HCT116 (cell line): ENCODE data around the gene AAK1. TPM values are rescaled to one million over a fixed set of nuclear protein-coding genes. Genes with fewer than 3 reads are reported as not detected.

Experiments
- ATAC-seq: fragments of 200-7000 bp; cut with Tn5 transposase; 2 replicates; pipeline ENCODE4 v1.9.1; 2020; ENCODE audit warnings: mild to moderate bottlenecking, moderate library complexity
- BruUV-seq: library from RNA; stranded (reverse); fragments of 400-500 nt; replicated peaks from 2 replicates; lab custom pipeline; 2021; lab: Mats Ljungman, UMichigan
- CTCF ChIA-PET: fragments of 300-600 bp; sonication (Branson Sonifier 250); formaldehyde crosslinking; loops from one replicate; lab custom pipeline; 2021; ENCODE audit warnings: antibody characterized with exemption; lab: Charles Lee
- POLR2A ChIA-PET: fragments of 300-600, 350-600 bp; sonication (Branson Sonifier 250); formaldehyde crosslinking; loops from one replicate; lab custom pipeline; 2021; ENCODE audit warnings: antibody characterized with exemption; lab: Charles Lee
- RAD21 ChIA-PET, 2 experiments: fragments of 300-600 bp; sonication (Branson Sonifier 250); formaldehyde crosslinking; loops; one replicate each; lab custom pipeline; 2023; ENCODE audit warnings: low total read pairs in 2 of 2; ENCODE audit not compliant: uncharacterized antibody in 2 of 2, unreplicated experiment in 2 of 2, low non-redundant PET in 1 of 2; lab: Charles Lee
- DNase-seq: peaks from one replicate; pipeline ENCODE4 v3.0.0-alpha.2; 2010; ENCODE audit warnings: low read depth, low spot score
- H2AFZ ChIP-seq: fragments of 200-600 bp; shearing (Covaris generic), sonication (generic); 2 replicates; pipeline ENCODE4 v1.6.1; 2017; ENCODE audit warnings: low read depth, mixed run types, mixed read lengths, antibody characterized with exemption, low read length; ENCODE audit not compliant: poor library complexity, severe bottlenecking
- H3K27ac ChIP-seq: 2 replicates; pipeline ENCODE4 v1.5.1; 2012; ENCODE audit warnings: low read depth, low read length
- H3K27me3 ChIP-seq: fragments of 200-600 bp; sonication (generic); 2 replicates; pipeline ENCODE4 v1.6.1; 2016; ENCODE audit warnings: mixed run types, low read length, mixed read lengths; ENCODE audit not compliant: insufficient read depth
- H3K36me3 ChIP-seq, 2 experiments: fragments of 200-500 bp in 1 of 2; fragments of 200-600 bp in 1 of 2; sonication (Bioruptor generic) in 1 of 2; sonication (generic) in 1 of 2; 2 replicates each; pipeline versions ENCODE4 v1.5.1 to v1.6.1; 2014 to 2016; ENCODE audit warnings: low read length in 2 of 2, inconsistent platforms in 1 of 2, mixed read lengths in 1 of 2, mixed run types in 1 of 2; ENCODE audit not compliant: insufficient read depth in 2 of 2, control insufficient read depth in 1 of 2
- H3K4me1 ChIP-seq, 2 experiments: fragments of 200-600 bp in 1 of 2; sonication (generic) in 1 of 2; 2 replicates each; pipeline versions ENCODE4 v1.5.1 to v1.6.1; 2012 to 2017; ENCODE audit warnings: low read length in 2 of 2, inconsistent platforms in 1 of 2, mild to moderate bottlenecking in 1 of 2, mixed read lengths in 1 of 2, mixed run types in 1 of 2, moderate library complexity in 1 of 2; ENCODE audit not compliant: insufficient read depth in 2 of 2, control insufficient read depth in 1 of 2
- H3K4me2 ChIP-seq: fragments of 200-600 bp; sonication (generic); 2 replicates; pipeline ENCODE4 v1.6.1; 2017; ENCODE audit warnings: mixed run types, low read length, mixed read lengths
- H3K4me3 ChIP-seq, 2 experiments: fragments of 200-600 bp in 1 of 2; sonication (generic) in 1 of 2; replicated peaks in 1 of 2; 2 replicates each; pipeline ENCODE4 v1.5.1; 2011 to 2016; ENCODE audit warnings: low read length in 2 of 2, control low read depth in 1 of 2, low read depth in 1 of 2, mild to moderate bottlenecking in 1 of 2, mixed read lengths in 1 of 2, mixed run types in 1 of 2
- H3K79me2 ChIP-seq: fragments of 200-600 bp; sonication (generic); 2 replicates; pipeline ENCODE4 v1.6.1; 2017; ENCODE audit warnings: mild to moderate bottlenecking, mixed run types, low read length, moderate library complexity, mixed read lengths; ENCODE audit not compliant: insufficient read depth
- H3K9ac ChIP-seq: fragments of 200-600 bp; sonication (generic); 2 replicates; pipeline ENCODE4 v1.6.1; 2016; ENCODE audit warnings: low read length, mixed read lengths
- H3K9me2 ChIP-seq: fragments of 200-600 bp; sonication (generic), shearing (Covaris generic); 2 replicates; pipeline ENCODE4 v1.6.1; 2017; ENCODE audit warnings: mixed run types, mild to moderate bottlenecking, moderate library complexity; ENCODE audit not compliant: insufficient read depth
- H3K9me3 ChIP-seq, 2 experiments: fragments of 200-500 bp in 1 of 2; fragments of 200-600 bp in 1 of 2; sonication (Bioruptor generic) in 1 of 2; sonication (generic) in 1 of 2; 2 replicates each; pipeline ENCODE4 v1.6.1; 2014 to 2017; ENCODE audit warnings: low read length in 2 of 2, mixed read lengths in 2 of 2, inconsistent platforms in 1 of 2, low read depth in 1 of 2, mild to moderate bottlenecking in 1 of 2, mixed run types in 1 of 2, moderate library complexity in 1 of 2; ENCODE audit not compliant: control insufficient read depth in 1 of 2, insufficient read depth in 1 of 2
- H4K20me1 ChIP-seq: fragments of 200-600 bp; sonication (generic), shearing (Covaris generic); 2 replicates; pipeline ENCODE4 v1.6.1; 2017; ENCODE audit warnings: mixed run types, mild to moderate bottlenecking, moderate library complexity; ENCODE audit not compliant: insufficient read depth
- ATF3 ChIP-seq: IDR thresholded peaks from 2 replicates; pipeline ENCODE4 v1.6.1; 2012
- CEBPB ChIP-seq: IDR thresholded peaks from 2 replicates; pipeline ENCODE4 v1.6.1; 2012; ENCODE audit warnings: low read depth
- FOSL1 ChIP-seq: IDR thresholded peaks from 2 replicates; pipeline ENCODE4 v1.6.1; 2012; ENCODE audit warnings: low read depth
- JUND ChIP-seq: IDR thresholded peaks from 2 replicates; pipeline ENCODE4 v1.6.1; 2012
- ZNF274 ChIP-seq: fragments of 200-500 bp; sonication (Bioruptor generic); IDR thresholded peaks from 2 replicates; pipeline ENCODE4 v1.6.1; 2014; ENCODE audit warnings: mild to moderate bottlenecking, low read depth, low read length, inconsistent platforms
- intact Hi-C: fragments of 100-400 bp; cut with micrococcal nuclease; formaldehyde crosslinking; loops from 2 replicates; pipeline ENCODE4 v1.10.0; 2022
- total RNA-seq: library from RNA; stranded (reverse); gene quantifications from one replicate; pipeline ENCODE4 v1.2.1, GENCODE V29; 2021; ENCODE audit not compliant: unreplicated experiment
- TF ChIP-seq, protein P1 (sequence below): IDR thresholded peaks from 2 replicates; pipeline ENCODE4 v1.6.1; 2011; ENCODE audit warnings: mild to moderate bottlenecking, low read length, moderate library complexity; ENCODE audit not compliant: insufficient replicate concordance; ENCODE audit errors: extremely low read depth

The AAK1 gene
- total RNA-seq, 1 experiment from 2014 or later = 32.0 TPM

DNA sequence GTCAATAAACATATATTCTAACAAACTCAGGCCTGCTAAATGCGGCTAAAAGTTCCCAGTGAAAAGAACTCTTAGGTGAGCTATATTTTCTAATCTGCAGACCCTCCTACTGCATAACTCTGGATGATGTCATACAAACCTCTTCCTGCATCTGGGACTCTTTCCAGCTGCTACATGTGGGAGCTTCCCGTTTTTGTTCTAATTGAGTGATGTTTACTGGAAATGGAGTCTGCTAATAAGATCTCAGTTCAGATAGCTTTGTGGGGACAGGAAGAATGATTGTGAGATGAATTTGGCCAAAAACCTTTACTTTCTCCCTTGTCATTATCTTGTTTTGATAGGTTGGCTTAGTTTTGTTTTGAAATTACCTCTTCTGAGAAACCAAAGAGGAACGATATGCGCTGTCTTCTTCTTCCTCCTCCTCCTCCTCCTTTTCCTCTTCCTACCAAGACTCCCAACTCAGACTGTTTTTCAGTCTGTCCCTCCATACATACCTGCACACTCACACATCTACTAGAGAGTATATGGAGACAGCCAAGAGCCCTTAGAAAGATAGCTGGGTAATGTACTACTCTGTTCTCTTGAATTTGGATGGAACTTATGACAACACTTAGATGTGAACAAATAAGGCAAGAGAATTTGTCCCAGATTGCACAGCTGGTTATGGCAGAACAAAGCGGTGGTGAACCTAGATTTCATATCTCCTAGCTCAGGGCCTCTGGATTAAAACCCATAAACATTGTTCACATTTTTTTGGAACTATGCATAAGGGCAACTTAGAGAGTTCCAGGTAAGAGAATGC, 39.8 kb upstream of the AAK1 start:
- H3K27ac ChIP-seq = no peak overlapping the region
- TF ChIP-seq JUND (peak; percentile 21; the same call in 1 of the 2 replicates), FOSL1 (0 out of 2 replicates have a peak, but pooled peaks have one; percentile 31), CEBPB (peak; percentile 16; the same call in 1 of the 2 replicates), ATF3 (no peak), ZNF274 (no peak)
- TF ChIP-seq, protein P1, sequence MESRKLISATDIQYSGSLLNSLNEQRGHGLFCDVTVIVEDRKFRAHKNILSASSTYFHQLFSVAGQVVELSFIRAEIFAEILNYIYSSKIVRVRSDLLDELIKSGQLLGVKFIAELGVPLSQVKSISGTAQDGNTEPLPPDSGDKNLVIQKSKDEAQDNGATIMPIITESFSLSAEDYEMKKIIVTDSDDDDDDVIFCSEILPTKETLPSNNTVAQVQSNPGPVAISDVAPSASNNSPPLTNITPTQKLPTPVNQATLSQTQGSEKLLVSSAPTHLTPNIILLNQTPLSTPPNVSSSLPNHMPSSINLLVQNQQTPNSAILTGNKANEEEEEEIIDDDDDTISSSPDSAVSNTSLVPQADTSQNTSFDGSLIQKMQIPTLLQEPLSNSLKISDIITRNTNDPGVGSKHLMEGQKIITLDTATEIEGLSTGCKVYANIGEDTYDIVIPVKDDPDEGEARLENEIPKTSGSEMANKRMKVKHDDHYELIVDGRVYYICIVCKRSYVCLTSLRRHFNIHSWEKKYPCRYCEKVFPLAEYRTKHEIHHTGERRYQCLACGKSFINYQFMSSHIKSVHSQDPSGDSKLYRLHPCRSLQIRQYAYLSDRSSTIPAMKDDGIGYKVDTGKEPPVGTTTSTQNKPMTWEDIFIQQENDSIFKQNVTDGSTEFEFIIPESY = no peak
- TF ChIP-seq, all 23 proteins: peak for 3
- no peak for DNase-seq
- peak overlapping the region; percentile 36 for H3K4me2 ChIP-seq
- no peaks in the 10 kb centered on the region for H4K20me1 ChIP-seq
- no peaks in the 10 kb centered on the region for H3K9me2 ChIP-seq
- peaks cover 9 to 17% of the 10 kb centered on the region in 2 experiments for H3K4me1 ChIP-seq
- POLR2A ChIA-PET = no interaction called here
- no peaks in the 10 kb centered on the region for H3K79me2 ChIP-seq
- RAD21 ChIA-PET = no interaction called here
- BruUV-seq = no TSS peak
- H3K4me3 ChIP-seq = no peak overlapping the region
- intact Hi-C loops = no loop called here
- no peaks in the 10 kb centered on the region for H3K36me3 ChIP-seq
- H2AFZ ChIP-seq = peak overlapping the region; percentile 26
- peak; percentile 59 for ATAC-seq
- H3K27me3 ChIP-seq = no peaks in the 10 kb centered on the region
- CTCF ChIA-PET = interaction anchor here (1.1 kb wide), 1 partner anchor 117 kb away, joined by 4 read pairs; no protein-coding TSS in a partner anchor
- no peaks in the 10 kb centered on the region for H3K9me3 ChIP-seq
- no peak overlapping the region for H3K9ac ChIP-seq
